GM12892 (cell line): ENCODE measurements around the gene MYEOV.

Experiments
- POLR2A ChIP-seq: IDR thresholded peaks from 2 replicates; pipeline ENCODE4 v1.6.1; 2011; ENCODE audit warnings: low read depth, low read length, control low read depth
- POLR2AphosphoS5 ChIP-seq: IDR thresholded peaks from 2 replicates; pipeline ENCODE4 v1.6.1; 2011; ENCODE audit warnings: low read depth, low read length, control low read depth

- no peak for TF ChIP-seq POLR2A
- TF ChIP-seq POLR2AphosphoS5, result no peak
Observed at GRCh38 chr11:69339983-69340565, 46.1 kb downstream of the MYEOV start.
